HepG2 (cell line): ENCODE results near the gene FAM219A. TPM values are rescaled to one million over a fixed set of nuclear protein-coding genes. Genes with fewer than 3 reads are reported as not detected.

Experiments
- ELF1 ChIP-seq: sonication (generic); formaldehyde crosslinking; IDR thresholded peaks from 2 replicates; pipeline ENCODE4 v1.4.0; 2020; ENCODE audit warnings: missing genetic modification reagents
- ERF ChIP-seq: IDR thresholded peaks from 2 replicates; pipeline ENCODE4 v1.6.1; 2018; ENCODE audit warnings: missing biosample characterization, missing genetic modification reagents
- HOXA5 ChIP-seq: sonication (generic); formaldehyde crosslinking; IDR thresholded peaks from 2 replicates; pipeline ENCODE4 v1.4.0; 2020; ENCODE audit warnings: missing genetic modification reagents
- KLF11 ChIP-seq: IDR thresholded peaks from 2 replicates; pipeline ENCODE4 v1.6.1; 2016; ENCODE audit warnings: missing compliant biosample characterization
- ZNF34 ChIP-seq: sonication (generic); formaldehyde crosslinking; IDR thresholded peaks from 2 replicates; pipeline ENCODE4 v1.4.0; 2020; ENCODE audit warnings: mild to moderate bottlenecking, missing genetic modification reagents, borderline replicate concordance
- ZNF777 ChIP-seq: sonication (generic); formaldehyde crosslinking; IDR thresholded peaks from 2 replicates; pipeline ENCODE4 v1.4.0; 2020; ENCODE audit warnings: missing genetic modification reagents
- ZSCAN9 ChIP-seq: IDR thresholded peaks from 2 replicates; pipeline ENCODE4 v1.6.1; 2016; ENCODE audit warnings: borderline replicate concordance
- polyA plus RNA-seq, 8 experiments: library from polyadenylated mRNA; depleted of rRNA in 3 of 8; stranded (reverse) in 7 of 8; unstranded in 1 of 8; fragments of >200 nt; fragmentation: Illumina TruSeq in 4 of 8; extraction: Trizol in 4 of 8; gene quantifications; 2 replicates each; pipeline versions ENCODE4 v1.2.1 to v1.2.3, GENCODE V29; 2011 to 2016; ENCODE audit warnings: low read depth in 4 of 8, missing spikeins in 1 of 8, mixed read lengths in 1 of 8; ENCODE audit not compliant: insufficient read depth in 1 of 8
- total RNA-seq, 5 experiments: library from RNA; depleted of rRNA; stranded (reverse); fragments of >200 nt; fragmentation: Illumina TruSeq; extraction: Trizol; gene quantifications; 2 replicates each; pipeline ENCODE4 v1.2.3, GENCODE V29; 2016; ENCODE audit warnings: low read depth in 1 of 5
- TF ChIP-seq, protein P1 (sequence below), 2 experiments: sonication (generic) in 1 of 2; formaldehyde crosslinking in 1 of 2; IDR thresholded peaks; 2 replicates each; pipeline versions ENCODE4 v1.4.0 to v1.6.1; 2018 to 2020; ENCODE audit warnings: missing genetic modification reagents in 2 of 2, borderline replicate concordance in 1 of 2, low read depth in 1 of 2, mild to moderate bottlenecking in 1 of 2, missing biosample characterization in 1 of 2
- TF ChIP-seq, protein P2 (sequence below): sonication (generic); formaldehyde crosslinking; IDR thresholded peaks from 2 replicates; pipeline ENCODE4 v1.5.1; 2020; ENCODE audit warnings: mild to moderate bottlenecking, missing genetic modification reagents, moderate library complexity
- TF ChIP-seq, protein P3 (sequence below): sonication (generic); formaldehyde crosslinking; IDR thresholded peaks from 2 replicates; pipeline ENCODE4 v1.5.1; 2020; ENCODE audit warnings: mild to moderate bottlenecking, moderate library complexity, missing genetic modification reagents
- TF ChIP-seq, protein P4 (sequence below): sonication (generic); formaldehyde crosslinking; IDR thresholded peaks from 2 replicates; pipeline ENCODE4 v1.8.0; 2022; ENCODE audit warnings: mild to moderate bottlenecking, missing genetic modification reagents, moderate library complexity
- TF ChIP-seq, protein P5 (sequence below): sonication (generic); formaldehyde crosslinking; IDR thresholded peaks from 2 replicates; pipeline ENCODE4 v1.4.0; 2020; ENCODE audit warnings: mild to moderate bottlenecking, missing genetic modification reagents
- TF ChIP-seq, protein P6 (sequence below): sonication (generic); formaldehyde crosslinking; IDR thresholded peaks from 2 replicates; pipeline ENCODE4 v1.5.0; 2020; ENCODE audit warnings: mild to moderate bottlenecking, missing genetic modification reagents, borderline replicate concordance
- TF ChIP-seq, protein P7 (sequence below): fragments of 450-650 bp; IDR thresholded peaks from 2 replicates; pipeline ENCODE4 v1.6.1; 2016

Gene FAM219A
- total and polyA plus RNA-seq, 2 of the 13 experiments (the other 11 are each of a cell fraction or from before 2014, with no cell fraction given): 3.9 to 6.4 TPM

DNA sequence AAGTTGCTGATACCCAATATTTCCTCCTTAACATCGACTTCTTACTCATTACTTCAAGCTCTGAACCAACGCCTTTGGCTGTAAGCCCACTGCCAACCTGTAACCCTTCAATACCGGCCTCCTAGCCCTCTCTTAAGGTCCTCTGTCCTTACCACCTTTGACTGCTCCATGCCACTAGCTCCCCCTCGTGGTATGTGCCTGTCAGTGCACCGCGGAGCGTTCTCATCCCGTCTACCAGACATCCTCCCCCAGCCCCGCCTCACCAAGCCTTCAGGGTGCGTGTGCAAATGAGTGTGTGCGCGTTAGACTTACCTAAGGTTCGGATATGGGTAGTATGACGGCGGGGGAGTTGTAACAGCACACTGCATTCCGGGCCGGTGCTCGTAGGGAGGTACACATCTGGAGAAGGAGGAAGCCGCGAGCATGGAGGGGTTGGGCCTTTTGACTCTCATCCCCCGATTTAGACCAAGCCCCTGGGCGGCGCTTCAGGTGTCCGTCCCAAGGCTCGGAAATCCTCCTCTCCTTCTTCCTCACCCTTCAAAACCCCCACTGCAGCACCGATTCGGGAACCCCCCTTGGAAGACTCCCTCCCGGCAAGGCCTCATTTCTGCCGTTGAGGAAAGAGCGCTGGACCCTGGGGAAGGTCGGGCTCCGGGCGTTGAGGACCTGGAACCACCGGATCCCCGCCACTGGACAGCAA is 78.9 kb downstream of the FAM219A start (continued):
- TF ChIP-seq, protein P1, sequence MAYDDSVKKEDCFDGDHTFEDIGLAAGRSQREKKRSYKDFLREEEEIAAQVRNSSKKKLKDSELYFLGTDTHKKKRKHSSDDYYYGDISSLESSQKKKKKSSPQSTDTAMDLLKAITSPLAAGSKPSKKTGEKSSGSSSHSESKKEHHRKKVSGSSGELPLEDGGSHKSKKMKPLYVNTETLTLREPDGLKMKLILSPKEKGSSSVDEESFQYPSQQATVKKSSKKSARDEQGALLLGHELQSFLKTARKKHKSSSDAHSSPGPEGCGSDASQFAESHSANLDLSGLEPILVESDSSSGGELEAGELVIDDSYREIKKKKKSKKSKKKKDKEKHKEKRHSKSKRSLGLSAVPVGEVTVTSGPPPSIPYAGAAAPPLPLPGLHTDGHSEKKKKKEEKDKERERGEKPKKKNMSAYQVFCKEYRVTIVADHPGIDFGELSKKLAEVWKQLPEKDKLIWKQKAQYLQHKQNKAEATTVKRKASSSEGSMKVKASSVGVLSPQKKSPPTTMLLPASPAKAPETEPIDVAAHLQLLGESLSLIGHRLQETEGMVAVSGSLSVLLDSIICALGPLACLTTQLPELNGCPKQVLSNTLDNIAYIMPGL (CRISPR knock-in tag; IDR thresholded peaks at IDR 0.05; ENCODE audit: borderline replicate concordance in 1 of 2, low read depth in 1 of 2): peak; percentile 66 to 76
- TF ChIP-seq, protein P2, sequence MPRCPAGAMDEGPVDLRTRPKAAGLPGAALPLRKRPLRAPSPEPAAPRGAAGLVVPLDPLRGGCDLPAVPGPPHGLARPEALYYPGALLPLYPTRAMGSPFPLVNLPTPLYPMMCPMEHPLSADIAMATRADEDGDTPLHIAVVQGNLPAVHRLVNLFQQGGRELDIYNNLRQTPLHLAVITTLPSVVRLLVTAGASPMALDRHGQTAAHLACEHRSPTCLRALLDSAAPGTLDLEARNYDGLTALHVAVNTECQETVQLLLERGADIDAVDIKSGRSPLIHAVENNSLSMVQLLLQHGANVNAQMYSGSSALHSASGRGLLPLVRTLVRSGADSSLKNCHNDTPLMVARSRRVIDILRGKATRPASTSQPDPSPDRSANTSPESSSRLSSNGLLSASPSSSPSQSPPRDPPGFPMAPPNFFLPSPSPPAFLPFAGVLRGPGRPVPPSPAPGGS (CRISPR knock-in tag): no peak
- TF ChIP-seq ELF1 (CRISPR knock-in tag) (no peak), KLF11 (peak; percentile 76; the same call in 1 of the 2 replicates), ERF (peak; percentile 49), ZNF777 (CRISPR knock-in tag) (peak; percentile 31; the same call in 1 of the 2 replicates), ZSCAN9 (CRISPR knock-in tag) (0 out of 2 replicates have a peak, but pooled peaks have one; percentile 29), HOXA5 (CRISPR knock-in tag) (0 out of 2 replicates have a peak, but pooled peaks have one; percentile 23), ZNF34 (CRISPR knock-in tag) (0 out of 2 replicates have a peak, but pooled peaks have one; percentile 38)
- TF ChIP-seq, protein P3, sequence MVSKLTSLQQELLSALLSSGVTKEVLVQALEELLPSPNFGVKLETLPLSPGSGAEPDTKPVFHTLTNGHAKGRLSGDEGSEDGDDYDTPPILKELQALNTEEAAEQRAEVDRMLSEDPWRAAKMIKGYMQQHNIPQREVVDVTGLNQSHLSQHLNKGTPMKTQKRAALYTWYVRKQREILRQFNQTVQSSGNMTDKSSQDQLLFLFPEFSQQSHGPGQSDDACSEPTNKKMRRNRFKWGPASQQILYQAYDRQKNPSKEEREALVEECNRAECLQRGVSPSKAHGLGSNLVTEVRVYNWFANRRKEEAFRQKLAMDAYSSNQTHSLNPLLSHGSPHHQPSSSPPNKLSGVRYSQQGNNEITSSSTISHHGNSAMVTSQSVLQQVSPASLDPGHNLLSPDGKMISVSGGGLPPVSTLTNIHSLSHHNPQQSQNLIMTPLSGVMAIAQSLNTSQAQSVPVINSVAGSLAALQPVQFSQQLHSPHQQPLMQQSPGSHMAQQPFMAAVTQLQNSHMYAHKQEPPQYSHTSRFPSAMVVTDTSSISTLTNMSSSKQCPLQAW: peak; percentile 41; the same call in 1 of the 2 replicates
- TF ChIP-seq, protein P4, sequence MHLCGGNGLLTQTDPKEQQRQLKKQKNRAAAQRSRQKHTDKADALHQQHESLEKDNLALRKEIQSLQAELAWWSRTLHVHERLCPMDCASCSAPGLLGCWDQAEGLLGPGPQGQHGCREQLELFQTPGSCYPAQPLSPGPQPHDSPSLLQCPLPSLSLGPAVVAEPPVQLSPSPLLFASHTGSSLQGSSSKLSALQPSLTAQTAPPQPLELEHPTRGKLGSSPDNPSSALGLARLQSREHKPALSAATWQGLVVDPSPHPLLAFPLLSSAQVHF (CRISPR knock-in tag): peak; percentile 33; the same call in 1 of the 2 replicates
- TF ChIP-seq, protein P5, sequence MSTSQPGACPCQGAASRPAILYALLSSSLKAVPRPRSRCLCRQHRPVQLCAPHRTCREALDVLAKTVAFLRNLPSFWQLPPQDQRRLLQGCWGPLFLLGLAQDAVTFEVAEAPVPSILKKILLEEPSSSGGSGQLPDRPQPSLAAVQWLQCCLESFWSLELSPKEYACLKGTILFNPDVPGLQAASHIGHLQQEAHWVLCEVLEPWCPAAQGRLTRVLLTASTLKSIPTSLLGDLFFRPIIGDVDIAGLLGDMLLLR (CRISPR knock-in tag): no peak
- TF ChIP-seq, protein P6, sequence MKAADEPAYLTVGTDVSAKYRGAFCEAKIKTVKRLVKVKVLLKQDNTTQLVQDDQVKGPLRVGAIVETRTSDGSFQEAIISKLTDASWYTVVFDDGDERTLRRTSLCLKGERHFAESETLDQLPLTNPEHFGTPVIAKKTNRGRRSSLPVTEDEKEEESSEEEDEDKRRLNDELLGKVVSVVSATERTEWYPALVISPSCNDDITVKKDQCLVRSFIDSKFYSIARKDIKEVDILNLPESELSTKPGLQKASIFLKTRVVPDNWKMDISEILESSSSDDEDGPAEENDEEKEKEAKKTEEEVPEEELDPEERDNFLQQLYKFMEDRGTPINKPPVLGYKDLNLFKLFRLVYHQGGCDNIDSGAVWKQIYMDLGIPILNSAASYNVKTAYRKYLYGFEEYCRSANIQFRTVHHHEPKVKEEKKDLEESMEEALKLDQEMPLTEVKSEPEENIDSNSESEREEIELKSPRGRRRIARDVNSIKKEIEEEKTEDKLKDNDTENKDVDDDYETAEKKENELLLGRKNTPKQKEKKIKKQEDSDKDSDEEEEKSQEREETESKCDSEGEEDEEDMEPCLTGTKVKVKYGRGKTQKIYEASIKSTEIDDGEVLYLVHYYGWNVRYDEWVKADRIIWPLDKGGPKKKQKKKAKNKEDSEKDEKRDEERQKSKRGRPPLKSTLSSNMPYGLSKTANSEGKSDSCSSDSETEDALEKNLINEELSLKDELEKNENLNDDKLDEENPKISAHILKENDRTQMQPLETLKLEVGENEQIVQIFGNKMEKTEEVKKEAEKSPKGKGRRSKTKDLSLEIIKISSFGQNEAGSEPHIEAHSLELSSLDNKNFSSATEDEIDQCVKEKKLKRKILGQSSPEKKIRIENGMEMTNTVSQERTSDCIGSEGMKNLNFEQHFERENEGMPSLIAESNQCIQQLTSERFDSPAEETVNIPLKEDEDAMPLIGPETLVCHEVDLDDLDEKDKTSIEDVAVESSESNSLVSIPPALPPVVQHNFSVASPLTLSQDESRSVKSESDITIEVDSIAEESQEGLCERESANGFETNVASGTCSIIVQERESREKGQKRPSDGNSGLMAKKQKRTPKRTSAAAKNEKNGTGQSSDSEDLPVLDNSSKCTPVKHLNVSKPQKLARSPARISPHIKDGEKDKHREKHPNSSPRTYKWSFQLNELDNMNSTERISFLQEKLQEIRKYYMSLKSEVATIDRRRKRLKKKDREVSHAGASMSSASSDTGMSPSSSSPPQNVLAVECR (CRISPR knock-in tag): peak; percentile 58; the same call in 1 of the 2 replicates
- TF ChIP-seq, protein P7, sequence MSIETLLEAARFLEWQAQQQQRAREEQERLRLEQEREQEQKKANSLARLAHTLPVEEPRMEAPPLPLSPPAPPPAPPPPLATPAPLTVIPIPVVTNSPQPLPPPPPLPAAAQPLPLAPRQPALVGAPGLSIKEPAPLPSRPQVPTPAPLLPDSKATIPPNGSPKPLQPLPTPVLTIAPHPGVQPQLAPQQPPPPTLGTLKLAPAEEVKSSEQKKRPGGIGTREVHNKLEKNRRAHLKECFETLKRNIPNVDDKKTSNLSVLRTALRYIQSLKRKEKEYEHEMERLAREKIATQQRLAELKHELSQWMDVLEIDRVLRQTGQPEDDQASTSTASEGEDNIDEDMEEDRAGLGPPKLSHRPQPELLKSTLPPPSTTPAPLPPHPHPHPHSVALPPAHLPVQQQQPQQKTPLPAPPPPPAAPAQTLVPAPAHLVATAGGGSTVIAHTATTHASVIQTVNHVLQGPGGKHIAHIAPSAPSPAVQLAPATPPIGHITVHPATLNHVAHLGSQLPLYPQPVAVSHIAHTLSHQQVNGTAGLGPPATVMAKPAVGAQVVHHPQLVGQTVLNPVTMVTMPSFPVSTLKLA: no peak; the same call in 1 of the 2 replicates
